ENCODE data around the gene SCG5.

The SCG5 gene

DNA sequence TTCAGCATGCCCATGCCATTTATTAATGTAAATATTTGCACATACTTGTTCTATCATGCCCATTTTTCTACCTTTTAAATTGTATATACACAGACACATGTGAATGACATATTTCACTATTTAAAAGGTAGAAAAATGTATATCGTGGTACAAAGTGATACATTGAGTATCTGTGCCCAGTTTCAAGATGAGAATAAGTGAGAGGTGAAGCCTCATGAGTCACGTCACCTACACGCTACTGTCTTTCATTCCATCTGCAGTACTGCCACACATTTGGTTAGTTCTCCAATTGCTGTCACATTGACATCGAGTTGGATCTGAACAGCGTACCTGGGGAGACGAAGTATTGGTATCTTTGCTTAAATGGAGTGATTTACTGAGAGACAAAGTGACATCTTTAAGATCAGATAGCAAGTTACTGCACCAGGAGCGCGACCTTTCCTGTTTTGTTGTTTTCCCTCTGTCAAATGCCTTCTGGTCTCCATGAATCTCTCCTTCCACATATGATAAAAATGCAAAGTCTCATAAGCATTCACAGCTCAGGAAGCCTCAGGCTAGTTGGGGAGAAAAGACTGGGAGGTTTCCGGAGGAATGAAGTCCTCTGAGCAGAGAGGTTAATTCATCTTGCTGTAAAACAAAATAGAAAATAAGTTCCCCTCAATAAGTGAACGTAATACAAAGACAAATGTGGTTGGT is 88.3 kb downstream of the SCG5 start:
- FAIRE-seq = no peak

DNA sequence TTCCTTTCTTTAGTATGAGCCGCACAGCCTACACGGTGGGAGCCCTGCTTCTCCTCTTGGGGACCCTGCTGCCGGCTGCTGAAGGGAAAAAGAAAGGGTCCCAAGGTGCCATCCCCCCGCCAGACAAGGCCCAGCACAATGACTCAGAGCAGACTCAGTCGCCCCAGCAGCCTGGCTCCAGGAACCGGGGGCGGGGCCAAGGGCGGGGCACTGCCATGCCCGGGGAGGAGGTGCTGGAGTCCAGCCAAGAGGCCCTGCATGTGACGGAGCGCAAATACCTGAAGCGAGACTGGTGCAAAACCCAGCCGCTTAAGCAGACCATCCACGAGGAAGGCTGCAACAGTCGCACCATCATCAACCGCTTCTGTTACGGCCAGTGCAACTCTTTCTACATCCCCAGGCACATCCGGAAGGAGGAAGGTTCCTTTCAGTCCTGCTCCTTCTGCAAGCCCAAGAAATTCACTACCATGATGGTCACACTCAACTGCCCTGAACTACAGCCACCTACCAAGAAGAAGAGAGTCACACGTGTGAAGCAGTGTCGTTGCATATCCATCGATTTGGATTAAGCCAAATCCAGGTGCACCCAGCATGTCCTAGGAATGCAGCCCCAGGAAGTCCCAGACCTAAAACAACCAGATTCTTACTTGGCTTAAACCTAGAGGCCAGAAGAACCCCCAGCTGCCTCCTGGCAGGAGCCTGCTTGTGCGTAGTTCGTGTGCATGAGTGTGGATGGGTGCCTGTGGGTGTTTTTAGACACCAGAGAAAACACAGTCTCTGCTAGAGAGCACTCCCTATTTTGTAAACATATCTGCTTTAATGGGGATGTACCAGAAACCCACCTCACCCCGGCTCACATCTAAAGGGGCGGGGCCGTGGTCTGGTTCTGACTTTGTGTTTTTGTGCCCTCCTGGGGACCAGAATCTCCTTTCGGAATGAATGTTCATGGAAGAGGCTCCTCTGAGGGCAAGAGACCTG is 89.5 kb downstream of the SCG5 start:
- no peak for FAIRE-seq

DNA sequence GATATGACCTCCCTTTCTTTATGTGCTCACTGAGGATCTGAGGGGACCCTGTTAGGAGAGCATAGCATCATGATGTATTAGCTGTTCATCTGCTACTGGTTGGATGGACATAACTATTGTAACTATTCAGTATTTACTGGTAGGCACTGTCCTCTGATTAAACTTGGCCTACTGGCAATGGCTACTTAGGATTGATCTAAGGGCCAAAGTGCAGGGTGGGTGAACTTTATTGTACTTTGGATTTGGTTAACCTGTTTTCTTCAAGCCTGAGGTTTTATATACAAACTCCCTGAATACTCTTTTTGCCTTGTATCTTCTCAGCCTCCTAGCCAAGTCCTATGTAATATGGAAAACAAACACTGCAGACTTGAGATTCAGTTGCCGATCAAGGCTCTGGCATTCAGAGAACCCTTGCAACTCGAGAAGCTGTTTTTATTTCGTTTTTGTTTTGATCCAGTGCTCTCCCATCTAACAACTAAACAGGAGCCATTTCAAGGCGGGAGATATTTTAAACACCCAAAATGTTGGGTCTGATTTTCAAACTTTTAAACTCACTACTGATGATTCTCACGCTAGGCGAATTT is 91.2 kb downstream of the SCG5 start:
- no peak for FAIRE-seq

DNA sequence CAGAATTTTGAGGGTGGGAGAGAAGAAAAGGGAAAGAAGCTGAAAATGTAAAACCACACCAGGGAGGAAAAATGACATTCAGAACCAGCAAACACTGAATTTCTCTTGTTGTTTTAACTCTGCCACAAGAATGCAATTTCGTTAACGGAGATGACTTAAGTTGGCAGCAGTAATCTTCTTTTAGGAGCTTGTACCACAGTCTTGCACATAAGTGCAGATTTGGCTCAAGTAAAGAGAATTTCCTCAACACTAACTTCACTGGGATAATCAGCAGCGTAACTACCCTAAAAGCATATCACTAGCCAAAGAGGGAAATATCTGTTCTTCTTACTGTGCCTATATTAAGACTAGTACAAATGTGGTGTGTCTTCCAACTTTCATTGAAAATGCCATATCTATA is 91.8 kb downstream of the SCG5 start:
- FAIRE-seq = no peak

DNA sequence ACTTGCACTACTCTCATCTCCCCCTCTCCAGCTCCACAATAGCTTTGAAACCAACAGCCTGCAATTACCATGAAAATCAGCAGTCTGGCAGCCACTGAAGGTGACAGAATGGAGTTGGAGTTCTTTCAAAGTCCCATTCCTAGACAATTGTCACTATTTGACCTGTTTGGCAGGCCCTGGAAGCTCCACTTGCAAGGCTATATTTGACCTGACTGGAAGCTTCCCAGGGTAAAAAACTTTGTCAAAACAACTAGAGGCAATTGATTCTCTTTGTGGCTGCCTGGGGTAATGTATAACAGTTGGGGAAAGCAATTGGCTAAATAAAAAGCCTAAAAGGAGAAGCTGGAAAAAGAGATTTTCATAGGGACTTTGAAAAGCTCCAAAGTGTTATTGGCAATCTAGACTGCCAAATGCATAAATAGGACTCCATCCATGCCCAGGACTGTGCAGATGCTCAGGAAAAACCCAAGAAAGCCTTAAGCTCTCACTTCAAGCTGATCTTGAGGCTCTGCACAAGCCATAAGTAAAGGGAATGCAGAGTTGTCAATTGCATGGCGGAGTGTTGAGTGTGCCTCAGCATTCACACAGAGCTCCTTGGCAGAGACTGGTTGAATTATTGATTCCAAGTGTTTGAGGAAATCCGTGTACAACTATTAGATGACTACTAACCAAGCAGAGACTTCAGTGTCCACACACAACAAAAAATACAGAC is 94.6 kb downstream of the SCG5 start:
- FAIRE-seq = no peak

DNA sequence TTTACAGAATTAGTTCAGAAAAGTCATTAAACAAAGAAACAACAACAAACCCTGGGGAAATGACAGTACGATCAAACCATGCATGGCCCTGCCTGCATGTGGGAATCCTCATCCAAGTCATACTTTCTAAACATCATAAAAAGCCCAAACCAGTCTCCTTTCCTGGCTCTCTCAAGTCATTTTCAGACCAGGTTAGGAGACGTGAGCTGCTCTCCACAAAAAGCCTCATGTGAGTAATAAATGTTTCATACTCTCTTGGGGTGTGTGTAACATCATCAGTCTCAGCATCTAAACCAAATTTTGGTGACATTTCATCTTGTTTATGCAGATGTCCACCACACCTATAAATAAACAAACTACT is 95.2 kb downstream of the SCG5 start:
- no peak for FAIRE-seq

DNA sequence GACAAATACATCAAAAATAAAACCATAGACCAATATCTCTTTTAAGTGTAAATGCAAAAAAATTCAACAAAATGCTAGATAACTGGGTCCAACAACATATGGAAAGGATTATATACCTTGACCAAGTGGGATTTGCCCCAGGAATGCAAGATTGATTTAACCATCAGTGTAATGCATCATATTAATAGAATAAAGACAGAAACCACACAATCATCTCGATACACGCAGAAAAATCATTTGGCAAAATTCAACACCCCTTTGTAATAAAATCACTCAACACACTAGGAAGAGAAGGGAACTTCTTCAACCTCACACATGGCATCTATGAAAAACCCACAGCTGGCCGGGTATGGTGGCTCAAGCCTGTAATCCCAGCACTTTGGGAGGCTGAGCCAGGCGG is 95.8 kb downstream of the SCG5 start:
- no peak for FAIRE-seq

DNA sequence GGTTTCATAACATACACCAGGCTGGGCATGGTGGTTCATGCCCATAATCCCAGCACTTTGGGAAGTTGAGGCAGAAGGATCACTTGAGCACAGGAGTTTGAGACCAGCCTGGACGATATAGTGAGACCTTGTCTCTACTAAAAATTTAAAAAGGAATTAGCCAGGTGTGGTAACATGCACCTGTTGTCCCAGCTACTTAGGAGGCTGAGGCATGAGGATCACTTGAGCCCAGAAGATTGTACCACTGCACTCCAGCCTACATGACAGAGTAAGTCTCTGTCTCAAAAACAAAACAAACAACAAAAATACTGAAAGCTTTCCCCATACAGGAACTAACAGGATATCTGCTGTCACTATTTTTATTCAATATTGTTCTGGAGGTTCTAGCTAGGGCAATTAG is 97.2 kb downstream of the SCG5 start:
- FAIRE-seq = no peak

DNA sequence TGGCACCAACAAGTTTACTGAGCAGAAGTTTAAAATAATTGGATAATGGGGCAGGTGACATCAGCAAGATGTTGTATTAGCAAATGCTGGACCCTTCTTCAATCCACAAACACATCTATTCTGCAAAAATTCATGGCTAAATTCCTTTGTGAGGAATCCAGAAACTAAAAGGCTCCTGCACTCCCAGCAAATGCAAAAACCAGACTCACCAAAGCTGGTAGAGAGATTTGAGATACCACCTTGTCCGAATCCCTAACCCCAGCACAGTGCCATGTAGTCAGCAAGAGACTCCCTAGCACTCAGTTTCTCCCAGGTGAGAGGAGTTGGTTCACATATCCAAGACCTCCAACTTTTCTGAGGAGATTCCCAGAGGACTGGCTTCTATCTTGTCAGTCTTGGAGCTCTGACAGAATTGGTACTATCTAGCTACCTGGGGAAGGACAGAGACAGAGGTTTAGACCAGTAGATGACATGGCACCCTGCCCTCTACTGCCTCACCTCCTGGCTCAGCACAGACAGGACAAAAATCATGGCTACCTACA is 98.1 kb downstream of the SCG5 start:
- no peak for FAIRE-seq

DNA sequence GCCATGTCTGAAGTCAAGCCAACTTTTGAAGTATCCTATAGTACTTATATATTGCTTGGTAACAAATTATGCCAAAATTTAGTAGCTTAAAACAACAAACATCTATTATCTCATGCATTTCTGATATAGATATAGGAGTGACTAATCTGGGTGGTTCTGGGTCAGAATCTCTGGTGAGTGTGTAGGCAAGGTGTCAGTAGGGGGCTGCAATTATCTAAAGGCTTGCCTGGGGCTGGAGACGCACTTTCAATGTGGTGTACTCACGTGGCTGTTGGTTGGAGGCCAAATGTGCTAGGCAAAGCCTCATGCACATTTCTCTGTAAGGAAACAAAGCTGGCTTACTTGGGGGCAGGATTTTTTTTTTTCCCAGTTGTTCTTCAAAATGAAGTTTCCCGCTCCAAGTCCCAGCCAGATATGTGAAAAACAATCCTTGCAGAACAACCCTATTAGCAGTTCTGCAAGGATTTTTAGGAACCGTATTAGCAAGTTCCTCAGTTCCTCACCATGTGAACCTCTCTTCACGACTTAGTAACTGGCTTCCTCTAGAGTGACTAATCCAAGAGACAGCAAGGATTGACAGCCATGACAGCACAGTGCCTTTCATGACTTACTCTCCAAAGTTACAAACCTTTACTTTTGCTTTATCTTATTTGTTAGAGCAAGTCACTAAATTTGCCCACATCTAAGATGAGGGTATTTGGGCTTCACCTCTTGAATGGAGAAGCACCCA is 102.1 kb downstream of the SCG5 start:
- FAIRE-seq = no peak

DNA sequence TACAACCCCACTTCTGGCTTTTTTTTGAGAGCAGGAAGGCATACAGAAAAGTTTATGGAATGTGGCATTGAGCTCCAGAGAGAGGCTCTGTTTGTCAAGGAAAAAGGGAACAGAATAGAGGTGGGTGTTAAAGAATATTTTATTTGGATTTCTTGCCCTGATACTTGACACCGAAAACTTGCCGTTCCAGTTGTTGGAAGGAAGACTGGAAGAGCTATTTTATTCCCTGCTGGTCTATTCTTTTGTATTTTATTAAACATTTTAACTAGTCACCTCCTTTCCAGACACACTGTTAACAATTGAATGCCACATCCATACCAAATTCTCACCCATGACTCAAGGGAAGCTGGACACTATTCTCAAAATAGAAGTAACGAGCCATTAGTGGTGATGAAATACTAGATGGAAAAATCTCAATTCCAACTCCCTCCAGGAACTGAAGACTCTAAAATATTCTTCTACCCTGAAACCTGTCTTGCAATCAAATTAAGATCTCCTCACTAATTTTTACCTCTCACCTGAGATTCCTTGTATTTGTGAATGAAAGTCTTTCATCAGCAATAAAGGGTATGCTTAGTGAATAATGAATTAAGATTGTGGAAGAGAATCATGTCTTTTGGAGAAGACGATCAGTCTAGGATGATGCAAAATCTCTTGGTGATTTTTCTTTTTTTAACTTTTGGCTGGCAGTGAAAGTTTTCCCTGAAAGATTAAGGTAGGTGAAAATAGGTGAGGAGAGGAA is 104.8 kb downstream of the SCG5 start:
- no peak for FAIRE-seq
